GM23338 (cell line): ENCODE data around the gene PSMD8. TPM values are rescaled to one million over a fixed set of nuclear protein-coding genes. Genes with fewer than 3 reads are reported as not detected.

Source experiments
- ATAC-seq: fragments of 200-7000 bp; cut with Tn5 transposase; 3 replicates; pipeline ENCODE4 v1.9.1; 2020
- DNase-seq: peaks from one replicate; pipeline ENCODE4 v3.0.0-alpha.2; 2015; ENCODE audit warnings: low spot score
- H2AFZ ChIP-seq: fragments of 200-600 bp; sonication (generic); 2 replicates; pipeline ENCODE4 v1.8.0; 2016; ENCODE audit warnings: antibody characterized with exemption, mild to moderate bottlenecking, moderate library complexity
- H3F3A ChIP-seq: fragments of 200-600 bp; sonication (generic); replicated peaks from 2 replicates; pipeline ENCODE4 v1.8.0; 2017; ENCODE audit warnings: antibody characterized with exemption, mixed run types, low read depth
- H3K27ac ChIP-seq: fragments of 200-600 bp; sonication (generic); 2 replicates; pipeline ENCODE4 v1.6.1; 2016; ENCODE audit warnings: low read depth
- H3K27me3 ChIP-seq: fragments of 200-600 bp; sonication (generic); 2 replicates; pipeline ENCODE4 v1.8.0; 2016; ENCODE audit warnings: mild to moderate bottlenecking, mixed run types, moderate library complexity; ENCODE audit not compliant: insufficient read depth
- H3K36me3 ChIP-seq: fragments of 200-600 bp; sonication (generic); 2 replicates; pipeline ENCODE4 v1.8.0; 2016; ENCODE audit warnings: mild to moderate bottlenecking; ENCODE audit not compliant: insufficient read depth
- H3K4me1 ChIP-seq: fragments of 200-600 bp; sonication (generic); 2 replicates; pipeline ENCODE4 v1.8.0; 2016; ENCODE audit warnings: mild to moderate bottlenecking, moderate library complexity; ENCODE audit not compliant: insufficient read depth
- H3K4me2 ChIP-seq: fragments of 200-600 bp; sonication (generic); 2 replicates; pipeline ENCODE4 v1.7.1; 2017; ENCODE audit warnings: mixed run types
- H3K4me3 ChIP-seq: fragments of 200-600 bp; sonication (generic); 2 replicates; pipeline ENCODE4 v1.6.1; 2016; ENCODE audit warnings: mixed run types
- H3K79me2 ChIP-seq: fragments of 200-600 bp; sonication (generic); replicated peaks from 2 replicates; pipeline ENCODE4 v1.8.0; 2017; ENCODE audit warnings: mild to moderate bottlenecking; ENCODE audit not compliant: insufficient read depth
- H3K9me2 ChIP-seq: fragments of 200-600 bp; sonication (generic); 2 replicates; pipeline ENCODE4 v1.8.0; 2017; ENCODE audit not compliant: insufficient read depth
- H4K20me1 ChIP-seq: fragments of 200-600 bp; sonication (generic); replicated peaks from 2 replicates; pipeline ENCODE4 v1.8.0; 2017; ENCODE audit warnings: mild to moderate bottlenecking; ENCODE audit not compliant: insufficient read depth
- H3K27ac Mint-ChIP-seq: 2 replicates; pipeline ENCODE4 v1.8.0; 2020; ENCODE audit warnings: inconsistent platforms, mild to moderate bottlenecking, moderate library complexity, mixed read lengths
- H3K27me3 Mint-ChIP-seq: 3 replicates; pipeline ENCODE4 v1.8.0; 2022; ENCODE audit warnings: low read depth, mild to moderate bottlenecking, moderate library complexity, mixed read lengths, inconsistent platforms; ENCODE audit not compliant: insufficient read depth, poor library complexity
- H3K36me3 Mint-ChIP-seq: 3 replicates; pipeline ENCODE4 v1.8.0; 2021; ENCODE audit warnings: low read depth, mild to moderate bottlenecking, inconsistent platforms, moderate library complexity, mixed read lengths
- H3K4me1 Mint-ChIP-seq: 3 replicates; pipeline ENCODE4 v1.8.0; 2020; ENCODE audit warnings: mild to moderate bottlenecking, inconsistent platforms, mixed read lengths
- H3K4me3 Mint-ChIP-seq: 3 replicates; pipeline ENCODE4 v1.8.0; 2021; ENCODE audit warnings: moderate library complexity, mild to moderate bottlenecking, inconsistent platforms, mixed read lengths
- H3K9me3 Mint-ChIP-seq: 3 replicates; pipeline ENCODE4 v1.8.0; 2020; ENCODE audit warnings: moderate library complexity, mild to moderate bottlenecking, inconsistent platforms, mixed read lengths
- CREB1 ChIP-seq: fragments of 250-450 bp; sonication (Bioruptor Pico); IDR thresholded peaks from 2 replicates; pipeline ENCODE4 v1.5.0; 2020; ENCODE audit warnings: low read depth, mild to moderate bottlenecking, moderate library complexity
- EZH2 ChIP-seq: fragments of 200-600 bp; sonication (generic); IDR thresholded peaks from one replicate; pipeline ENCODE4 v1.8.0; 2017; ENCODE audit warnings: antibody characterized with exemption, mild to moderate bottlenecking, low read depth; ENCODE audit not compliant: unreplicated experiment
- EZH2phosphoT487 ChIP-seq: fragments of 200-600 bp; sonication (generic); IDR thresholded peaks from one replicate; pipeline ENCODE4 v1.8.1; 2018; ENCODE audit warnings: antibody characterized with exemption; ENCODE audit not compliant: unreplicated experiment
- JUNB ChIP-seq: IDR thresholded peaks from one replicate; pipeline ENCODE4 v1.6.1; 2016; ENCODE audit warnings: antibody characterized with exemption; ENCODE audit not compliant: unreplicated experiment
- NANOG ChIP-seq: IDR thresholded peaks from 2 replicates; pipeline ENCODE4 v1.6.1; 2016; ENCODE audit warnings: antibody characterized with exemption, borderline replicate concordance
- POLR2AphosphoS5 ChIP-seq: IDR thresholded peaks from 2 replicates; pipeline ENCODE4 v1.6.1; 2016; ENCODE audit warnings: antibody characterized with exemption, low read depth
- STAT1 ChIP-seq: IDR thresholded peaks from one replicate; pipeline ENCODE4 v1.6.1; 2016; ENCODE audit warnings: antibody characterized with exemption; ENCODE audit not compliant: unreplicated experiment
- ZNF114 ChIP-seq: fragments of 250-450 bp; sonication (Bioruptor Pico); IDR thresholded peaks from 2 replicates; pipeline ENCODE4 v1.5.0; 2020; ENCODE audit warnings: mild to moderate bottlenecking, moderate library complexity
- ZNF331 ChIP-seq: fragments of 250-450 bp; sonication (Bioruptor Pico); IDR thresholded peaks from 2 replicates; pipeline ENCODE4 v1.5.0; 2020; ENCODE audit warnings: low read depth, mild to moderate bottlenecking, moderate library complexity
- polyA plus RNA-seq: library from polyadenylated mRNA; unstranded; fragments of >200 nt; fragmentation: Nextera tagmentation; extraction: Ambion mirVana; gene quantifications from 2 replicates; pipeline ENCODE4 v1.2.1, GENCODE V29; 2016
- total RNA-seq: library from RNA; depleted of rRNA; stranded (reverse); fragments of >200 nt; shearing (Covaris generic); gene quantifications from 2 replicates; pipeline ENCODE4 v1.2.3, GENCODE V29; 2014
- TF ChIP-seq, protein P1 (sequence below): IDR thresholded peaks from one replicate; pipeline ENCODE4 v1.6.1; 2018; ENCODE audit warnings: antibody characterized with exemption; ENCODE audit not compliant: unreplicated experiment
- TF ChIP-seq, protein P2 (sequence below), 2 experiments: fragments of 200-600 bp in 1 of 2; sonication (generic) in 1 of 2; conservative IDR thresholded peaks; 2 replicates each; pipeline versions ENCODE4 v1.5.1 to v1.6.1; 2016 to 2017; ENCODE audit warnings: antibody characterized with exemption in 2 of 2, low read depth in 2 of 2, mild to moderate bottlenecking in 2 of 2, moderate library complexity in 1 of 2
- TF ChIP-seq, protein P3 (sequence below): fragments of 250-450 bp; sonication (Bioruptor Pico); IDR thresholded peaks from 2 replicates; pipeline ENCODE4 v1.5.0; 2020; ENCODE audit warnings: mild to moderate bottlenecking, moderate library complexity
- TF ChIP-seq, protein P4 (sequence below): IDR thresholded peaks from 2 replicates; pipeline ENCODE4 v1.6.1; 2016; ENCODE audit warnings: antibody characterized with exemption

PSMD8 gene
- total and polyA plus RNA-seq, 2 experiments from 2014 or later: 129 to 241 TPM

DNA sequence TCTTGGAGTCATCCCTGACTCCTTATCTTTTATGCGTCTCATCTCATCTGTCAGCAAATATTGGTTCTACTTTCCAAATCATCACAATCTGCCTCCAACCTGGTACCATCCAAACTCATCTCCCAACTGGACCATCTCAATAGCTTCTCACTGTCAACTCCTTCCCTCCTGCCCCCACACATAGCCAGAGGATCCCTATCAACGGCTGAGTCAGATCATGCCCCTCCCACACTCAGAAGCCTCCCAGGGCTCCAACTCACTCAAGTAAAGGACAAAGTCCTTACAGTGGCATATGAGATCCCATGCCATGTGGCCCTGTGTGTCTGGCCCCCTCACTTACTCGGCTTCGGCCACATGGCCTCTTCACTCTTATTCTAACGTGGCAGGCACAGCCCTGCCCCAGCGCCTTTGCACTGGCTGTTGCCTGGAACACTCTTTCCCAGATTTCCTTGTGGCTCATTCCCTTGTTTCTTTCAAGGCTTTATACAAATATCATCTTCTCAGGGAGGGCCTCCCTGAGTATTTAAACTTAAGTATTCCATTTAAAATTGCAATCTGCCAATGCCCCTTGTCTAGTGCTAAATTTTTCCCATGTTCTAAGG is 18.4 kb downstream of the PSMD8 start:
- Mint-ChIP-seq H3K27ac (no peak overlapping the region), H3K4me1 (peaks cover 44% of the 10 kb centered on the region), H3K9me3 (peaks cover 4% of the 10 kb centered on the region; the same call in 1 of the 3 replicates), H3K36me3 (peaks cover 45% of the 10 kb centered on the region), H3K27me3 (peaks cover 49% of the 10 kb centered on the region), H3K4me3 (peak overlapping the region; percentile 2; the same call in 1 of the 3 replicates)
- Histone ChIP-seq H3K79me2 (peaks cover 10% of the 10 kb centered on the region), H4K20me1 (peaks cover 3% of the 10 kb centered on the region; the same call in 1 of the 2 replicates), H3K27ac (no peak overlapping the region), H3K36me3 (peaks cover 3% of the 10 kb centered on the region; the same call in 1 of the 2 replicates), H3F3A (peaks cover 17% of the 10 kb centered on the region; the same call in 1 of the 2 replicates), H3K9me2 (peaks cover 6% of the 10 kb centered on the region; the same call in 1 of the 2 replicates), H2AFZ (no peak overlapping the region), H3K4me1 (peaks cover 14% of the 10 kb centered on the region), H3K4me3 (no peak overlapping the region), H3K4me2 (no peak overlapping the region), H3K27me3 (peaks cover 32% of the 10 kb centered on the region)
- ATAC-seq (no peak), DNase-seq (no peak)
- TF ChIP-seq CREB1 (CRISPR knock-in tag): no peak
- TF ChIP-seq EZH2: no peak
- TF ChIP-seq, protein P1, sequence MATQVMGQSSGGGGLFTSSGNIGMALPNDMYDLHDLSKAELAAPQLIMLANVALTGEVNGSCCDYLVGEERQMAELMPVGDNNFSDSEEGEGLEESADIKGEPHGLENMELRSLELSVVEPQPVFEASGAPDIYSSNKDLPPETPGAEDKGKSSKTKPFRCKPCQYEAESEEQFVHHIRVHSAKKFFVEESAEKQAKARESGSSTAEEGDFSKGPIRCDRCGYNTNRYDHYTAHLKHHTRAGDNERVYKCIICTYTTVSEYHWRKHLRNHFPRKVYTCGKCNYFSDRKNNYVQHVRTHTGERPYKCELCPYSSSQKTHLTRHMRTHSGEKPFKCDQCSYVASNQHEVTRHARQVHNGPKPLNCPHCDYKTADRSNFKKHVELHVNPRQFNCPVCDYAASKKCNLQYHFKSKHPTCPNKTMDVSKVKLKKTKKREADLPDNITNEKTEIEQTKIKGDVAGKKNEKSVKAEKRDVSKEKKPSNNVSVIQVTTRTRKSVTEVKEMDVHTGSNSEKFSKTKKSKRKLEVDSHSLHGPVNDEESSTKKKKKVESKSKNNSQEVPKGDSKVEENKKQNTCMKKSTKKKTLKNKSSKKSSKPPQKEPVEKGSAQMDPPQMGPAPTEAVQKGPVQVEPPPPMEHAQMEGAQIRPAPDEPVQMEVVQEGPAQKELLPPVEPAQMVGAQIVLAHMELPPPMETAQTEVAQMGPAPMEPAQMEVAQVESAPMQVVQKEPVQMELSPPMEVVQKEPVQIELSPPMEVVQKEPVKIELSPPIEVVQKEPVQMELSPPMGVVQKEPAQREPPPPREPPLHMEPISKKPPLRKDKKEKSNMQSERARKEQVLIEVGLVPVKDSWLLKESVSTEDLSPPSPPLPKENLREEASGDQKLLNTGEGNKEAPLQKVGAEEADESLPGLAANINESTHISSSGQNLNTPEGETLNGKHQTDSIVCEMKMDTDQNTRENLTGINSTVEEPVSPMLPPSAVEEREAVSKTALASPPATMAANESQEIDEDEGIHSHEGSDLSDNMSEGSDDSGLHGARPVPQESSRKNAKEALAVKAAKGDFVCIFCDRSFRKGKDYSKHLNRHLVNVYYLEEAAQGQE: no peak
- TF ChIP-seq, protein P2, sequence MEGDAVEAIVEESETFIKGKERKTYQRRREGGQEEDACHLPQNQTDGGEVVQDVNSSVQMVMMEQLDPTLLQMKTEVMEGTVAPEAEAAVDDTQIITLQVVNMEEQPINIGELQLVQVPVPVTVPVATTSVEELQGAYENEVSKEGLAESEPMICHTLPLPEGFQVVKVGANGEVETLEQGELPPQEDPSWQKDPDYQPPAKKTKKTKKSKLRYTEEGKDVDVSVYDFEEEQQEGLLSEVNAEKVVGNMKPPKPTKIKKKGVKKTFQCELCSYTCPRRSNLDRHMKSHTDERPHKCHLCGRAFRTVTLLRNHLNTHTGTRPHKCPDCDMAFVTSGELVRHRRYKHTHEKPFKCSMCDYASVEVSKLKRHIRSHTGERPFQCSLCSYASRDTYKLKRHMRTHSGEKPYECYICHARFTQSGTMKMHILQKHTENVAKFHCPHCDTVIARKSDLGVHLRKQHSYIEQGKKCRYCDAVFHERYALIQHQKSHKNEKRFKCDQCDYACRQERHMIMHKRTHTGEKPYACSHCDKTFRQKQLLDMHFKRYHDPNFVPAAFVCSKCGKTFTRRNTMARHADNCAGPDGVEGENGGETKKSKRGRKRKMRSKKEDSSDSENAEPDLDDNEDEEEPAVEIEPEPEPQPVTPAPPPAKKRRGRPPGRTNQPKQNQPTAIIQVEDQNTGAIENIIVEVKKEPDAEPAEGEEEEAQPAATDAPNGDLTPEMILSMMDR (conservative IDR thresholded peaks at IDR 0.05; ENCODE audit: low read depth in 2 of 2): no peak
- TF ChIP-seq, protein P3, sequence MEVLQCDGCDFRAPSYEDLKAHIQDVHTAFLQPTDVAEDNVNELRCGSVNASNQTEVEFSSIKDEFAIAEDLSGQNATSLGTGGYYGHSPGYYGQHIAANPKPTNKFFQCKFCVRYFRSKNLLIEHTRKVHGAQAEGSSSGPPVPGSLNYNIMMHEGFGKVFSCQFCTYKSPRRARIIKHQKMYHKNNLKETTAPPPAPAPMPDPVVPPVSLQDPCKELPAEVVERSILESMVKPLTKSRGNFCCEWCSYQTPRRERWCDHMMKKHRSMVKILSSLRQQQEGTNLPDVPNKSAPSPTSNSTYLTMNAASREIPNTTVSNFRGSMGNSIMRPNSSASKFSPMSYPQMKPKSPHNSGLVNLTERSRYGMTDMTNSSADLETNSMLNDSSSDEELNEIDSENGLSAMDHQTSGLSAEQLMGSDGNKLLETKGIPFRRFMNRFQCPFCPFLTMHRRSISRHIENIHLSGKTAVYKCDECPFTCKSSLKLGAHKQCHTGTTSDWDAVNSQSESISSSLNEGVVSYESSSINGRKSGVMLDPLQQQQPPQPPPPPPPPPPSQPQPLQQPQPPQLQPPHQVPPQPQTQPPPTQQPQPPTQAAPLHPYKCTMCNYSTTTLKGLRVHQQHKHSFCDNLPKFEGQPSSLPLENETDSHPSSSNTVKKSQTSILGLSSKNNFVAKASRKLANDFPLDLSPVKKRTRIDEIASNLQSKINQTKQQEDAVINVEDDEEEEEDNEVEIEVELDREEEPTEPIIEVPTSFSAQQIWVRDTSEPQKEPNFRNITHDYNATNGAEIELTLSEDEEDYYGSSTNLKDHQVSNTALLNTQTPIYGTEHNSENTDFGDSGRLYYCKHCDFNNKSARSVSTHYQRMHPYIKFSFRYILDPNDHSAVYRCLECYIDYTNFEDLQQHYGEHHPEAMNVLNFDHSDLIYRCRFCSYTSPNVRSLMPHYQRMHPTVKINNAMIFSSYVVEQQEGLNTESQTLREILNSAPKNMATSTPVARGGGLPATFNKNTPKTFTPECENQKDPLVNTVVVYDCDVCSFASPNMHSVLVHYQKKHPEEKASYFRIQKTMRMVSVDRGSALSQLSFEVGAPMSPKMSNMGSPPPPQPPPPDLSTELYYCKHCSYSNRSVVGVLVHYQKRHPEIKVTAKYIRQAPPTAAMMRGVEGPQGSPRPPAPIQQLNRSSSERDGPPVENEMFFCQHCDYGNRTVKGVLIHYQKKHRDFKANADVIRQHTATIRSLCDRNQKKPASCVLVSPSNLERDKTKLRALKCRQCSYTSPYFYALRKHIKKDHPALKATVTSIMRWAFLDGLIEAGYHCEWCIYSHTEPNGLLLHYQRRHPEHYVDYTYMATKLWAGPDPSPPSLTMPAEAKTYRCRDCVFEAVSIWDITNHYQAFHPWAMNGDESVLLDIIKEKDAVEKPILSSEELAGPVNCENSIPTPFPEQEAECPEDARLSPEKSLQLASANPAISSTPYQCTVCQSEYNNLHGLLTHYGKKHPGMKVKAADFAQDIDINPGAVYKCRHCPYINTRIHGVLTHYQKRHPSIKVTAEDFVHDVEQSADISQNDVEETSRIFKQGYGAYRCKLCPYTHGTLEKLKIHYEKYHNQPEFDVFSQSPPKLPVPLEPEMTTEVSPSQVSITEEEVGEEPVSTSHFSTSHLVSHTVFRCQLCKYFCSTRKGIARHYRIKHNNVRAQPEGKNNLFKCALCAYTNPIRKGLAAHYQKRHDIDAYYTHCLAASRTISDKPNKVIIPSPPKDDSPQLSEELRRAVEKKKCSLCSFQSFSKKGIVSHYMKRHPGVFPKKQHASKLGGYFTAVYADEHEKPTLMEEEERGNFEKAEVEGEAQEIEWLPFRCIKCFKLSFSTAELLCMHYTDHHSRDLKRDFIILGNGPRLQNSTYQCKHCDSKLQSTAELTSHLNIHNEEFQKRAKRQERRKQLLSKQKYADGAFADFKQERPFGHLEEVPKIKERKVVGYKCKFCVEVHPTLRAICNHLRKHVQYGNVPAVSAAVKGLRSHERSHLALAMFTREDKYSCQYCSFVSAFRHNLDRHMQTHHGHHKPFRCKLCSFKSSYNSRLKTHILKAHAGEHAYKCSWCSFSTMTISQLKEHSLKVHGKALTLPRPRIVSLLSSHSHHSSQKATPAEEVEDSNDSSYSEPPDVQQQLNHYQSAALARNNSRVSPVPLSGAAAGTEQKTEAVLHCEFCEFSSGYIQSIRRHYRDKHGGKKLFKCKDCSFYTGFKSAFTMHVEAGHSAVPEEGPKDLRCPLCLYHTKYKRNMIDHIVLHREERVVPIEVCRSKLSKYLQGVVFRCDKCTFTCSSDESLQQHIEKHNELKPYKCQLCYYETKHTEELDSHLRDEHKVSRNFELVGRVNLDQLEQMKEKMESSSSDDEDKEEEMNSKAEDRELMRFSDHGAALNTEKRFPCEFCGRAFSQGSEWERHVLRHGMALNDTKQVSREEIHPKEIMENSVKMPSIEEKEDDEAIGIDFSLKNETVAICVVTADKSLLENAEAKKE: no peak
- TF ChIP-seq EZH2phosphoT487: no peak
- TF ChIP-seq NANOG: no peak
- no peak for TF ChIP-seq STAT1
- no peak for TF ChIP-seq ZNF114 (CRISPR knock-in tag)
- TF ChIP-seq JUNB: no peak
- no peak for TF ChIP-seq POLR2AphosphoS5
- no peak for TF ChIP-seq ZNF331 (CRISPR knock-in tag)
- TF ChIP-seq, protein P4, sequence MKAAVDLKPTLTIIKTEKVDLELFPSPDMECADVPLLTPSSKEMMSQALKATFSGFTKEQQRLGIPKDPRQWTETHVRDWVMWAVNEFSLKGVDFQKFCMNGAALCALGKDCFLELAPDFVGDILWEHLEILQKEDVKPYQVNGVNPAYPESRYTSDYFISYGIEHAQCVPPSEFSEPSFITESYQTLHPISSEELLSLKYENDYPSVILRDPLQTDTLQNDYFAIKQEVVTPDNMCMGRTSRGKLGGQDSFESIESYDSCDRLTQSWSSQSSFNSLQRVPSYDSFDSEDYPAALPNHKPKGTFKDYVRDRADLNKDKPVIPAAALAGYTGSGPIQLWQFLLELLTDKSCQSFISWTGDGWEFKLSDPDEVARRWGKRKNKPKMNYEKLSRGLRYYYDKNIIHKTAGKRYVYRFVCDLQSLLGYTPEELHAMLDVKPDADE: no peak
